Esophagus squamous epithelium (tissue), 5 donors: ENCODE results near the gene CDK13. TPM values are rescaled to one million over a fixed set of nuclear protein-coding genes. Genes with fewer than 3 reads are reported as not detected.

ENCODE experiments used
- DNase-seq: peaks from one replicate; lab custom pipeline; 2025; lab: John Stamatoyannopoulos, UW
- H3K27ac ChIP-seq, 4 donors: fragments of 200-600 bp; sonication (generic); one replicate each; pipeline ENCODE4 v1.5.1; 2016 to 2019; ENCODE audit warnings: mild to moderate bottlenecking in 1 of 4
- H3K27me3 ChIP-seq, 4 donors: fragments of 200-600 bp; sonication (generic); 1 replicate in 3 of 4; 2 replicates in 1 of 4; pipeline versions ENCODE4 v1.5.1 to v1.6.0; 2017 to 2021; ENCODE audit warnings: antibody characterized with exemption in 1 of 4
- H3K36me3 ChIP-seq, 3 donors: fragments of 200-600 bp; sonication (generic); one replicate each; pipeline ENCODE4 v1.5.1; 2016 to 2019
- H3K4me1 ChIP-seq, 3 donors: fragments of 200-600 bp; sonication (generic); one replicate each; pipeline ENCODE4 v1.5.1; 2017 to 2019
- H3K4me3 ChIP-seq, 4 donors: fragments of 200-600 bp; sonication (generic); 1 replicate in 3 of 4; 2 replicates in 1 of 4; pipeline ENCODE4 v1.5.1; 2016 to 2019; ENCODE audit warnings: mild to moderate bottlenecking in 2 of 4, moderate library complexity in 1 of 4
- H3K9me3 ChIP-seq, 3 donors: fragments of 200-600 bp; sonication (generic); one replicate each; pipeline ENCODE4 v1.5.1; 2016 to 2019
- POLR2A ChIP-seq, 4 donors: fragments of 450-650 bp; IDR thresholded peaks; one replicate each; pipeline ENCODE4 v1.6.1; 2017; ENCODE audit warnings: antibody characterized with exemption in 4 of 4, mild to moderate bottlenecking in 4 of 4, moderate library complexity in 3 of 4
- WGBS, 2 donors: methylation state at CpG; one replicate each; pipeline ENCODE4 v1.1.5; 2018; 5-methylcytosine and 5-hydroxymethylcytosine counted together
- intact Hi-C: fragments of 100-400 bp; cut with DNase I; formaldehyde crosslinking; loops from one replicate; pipeline ENCODE4 v1.15.0; 2022
- total RNA-seq, 4 donors: library from RNA; depleted of rRNA; stranded (reverse); fragments of >200 nt; gene quantifications; one replicate each; pipeline ENCODE4 v1.1.0, GENCODE V29; 2016
- TF ChIP-seq, protein P1 (sequence below), 6 experiments: fragments of 450-650 bp in 4 of 6; fragments of 200-600 bp in 2 of 6; sonication (generic) in 2 of 6; IDR thresholded peaks; one replicate each; pipeline ENCODE4 v1.5.1; 2016 to 2019; ENCODE audit warnings: antibody characterized with exemption in 6 of 6, mild to moderate bottlenecking in 4 of 6, moderate library complexity in 4 of 6
- donor health status: DM: yes; HTN: yes; CAD: no.

Gene CDK13
- total RNA-seq, 4 donors from 2014 or later: 46.0 to 99.8 (median 66.0) TPM

DNA sequence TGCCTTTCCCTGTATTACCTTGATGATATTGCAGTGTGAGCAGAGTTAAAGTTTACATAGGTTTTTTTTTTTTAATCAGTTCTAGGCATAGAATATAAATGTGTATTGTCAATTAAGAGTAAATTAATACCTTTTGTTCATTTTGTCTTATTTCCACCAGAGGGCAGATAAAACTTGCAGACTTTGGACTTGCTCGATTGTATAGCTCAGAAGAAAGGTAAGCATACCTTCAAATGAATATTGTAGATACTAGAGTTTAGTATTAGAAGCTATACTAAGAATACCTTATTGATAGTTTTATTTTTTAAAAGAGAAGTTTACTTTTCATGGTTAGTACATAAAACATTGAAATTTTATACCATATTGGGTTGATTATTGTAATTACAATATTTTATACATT, 97.6 kb downstream of the CDK13 start:
- Histone ChIP-seq H3K27ac (no peak overlapping the region), H3K9me3 (no peaks in the 10 kb centered on the region), H3K36me3 (peaks cover 0 to 67% (median 0%) of the 10 kb centered on the region in 3 donors), H3K4me3 (no peak overlapping the region), H3K4me1 (no peaks in the 10 kb centered on the region), H3K27me3 (no peaks in the 10 kb centered on the region)
- TF ChIP-seq, protein P1, sequence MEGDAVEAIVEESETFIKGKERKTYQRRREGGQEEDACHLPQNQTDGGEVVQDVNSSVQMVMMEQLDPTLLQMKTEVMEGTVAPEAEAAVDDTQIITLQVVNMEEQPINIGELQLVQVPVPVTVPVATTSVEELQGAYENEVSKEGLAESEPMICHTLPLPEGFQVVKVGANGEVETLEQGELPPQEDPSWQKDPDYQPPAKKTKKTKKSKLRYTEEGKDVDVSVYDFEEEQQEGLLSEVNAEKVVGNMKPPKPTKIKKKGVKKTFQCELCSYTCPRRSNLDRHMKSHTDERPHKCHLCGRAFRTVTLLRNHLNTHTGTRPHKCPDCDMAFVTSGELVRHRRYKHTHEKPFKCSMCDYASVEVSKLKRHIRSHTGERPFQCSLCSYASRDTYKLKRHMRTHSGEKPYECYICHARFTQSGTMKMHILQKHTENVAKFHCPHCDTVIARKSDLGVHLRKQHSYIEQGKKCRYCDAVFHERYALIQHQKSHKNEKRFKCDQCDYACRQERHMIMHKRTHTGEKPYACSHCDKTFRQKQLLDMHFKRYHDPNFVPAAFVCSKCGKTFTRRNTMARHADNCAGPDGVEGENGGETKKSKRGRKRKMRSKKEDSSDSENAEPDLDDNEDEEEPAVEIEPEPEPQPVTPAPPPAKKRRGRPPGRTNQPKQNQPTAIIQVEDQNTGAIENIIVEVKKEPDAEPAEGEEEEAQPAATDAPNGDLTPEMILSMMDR (IDR thresholded peaks at IDR 0.05): peak in 1 of 6 experiments; percentile 11
- no peak for TF ChIP-seq POLR2A (IDR thresholded peaks at IDR 0.05)
- WGBS, 2 donors: 54 to 59% methylated on average over 1 of the region's 1 CpG
- intact Hi-C loops: no loop called here
- DNase-seq: no peak

DNA sequence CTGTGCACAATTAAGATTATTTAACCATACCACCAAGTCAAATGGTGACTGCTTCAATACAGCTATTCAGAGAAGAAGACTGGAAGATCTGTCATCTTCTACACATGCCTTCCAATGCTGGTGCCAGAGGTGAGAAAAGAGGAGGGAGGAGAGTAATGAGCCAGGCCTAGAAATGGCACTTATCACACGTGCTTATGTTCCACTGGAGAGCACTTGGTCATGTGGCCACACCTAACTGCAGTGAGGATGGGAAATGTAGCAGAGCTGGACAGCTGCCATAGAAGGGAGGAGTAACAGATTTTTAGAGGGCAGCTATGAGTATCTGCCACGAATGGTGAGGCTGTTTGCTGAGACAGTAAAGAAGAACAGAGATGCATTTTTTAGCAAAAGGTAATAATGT, 107.2 kb downstream of the CDK13 start:
- H3K36me3 ChIP-seq: peaks cover 0 to 47% (median 0%) of the 10 kb centered on the region in 3 donors
- H3K4me3 ChIP-seq: no peak overlapping the region
- 7 to 21% methylated on average over 2 of the region's 2 CpGs for WGBS, 2 donors
- no peak for TF ChIP-seq POLR2A (IDR thresholded peaks at IDR 0.05)
- TF ChIP-seq, protein P1 (IDR thresholded peaks at IDR 0.05): no peak
- H3K4me1 ChIP-seq: peaks cover 0 to 6% (median 0%) of the 10 kb centered on the region in 3 donors
- no peaks in the 10 kb centered on the region for H3K9me3 ChIP-seq
- no peak overlapping the region for H3K27ac ChIP-seq
- no peaks in the 10 kb centered on the region for H3K27me3 ChIP-seq
- no peak for DNase-seq
- intact Hi-C loops: loop anchor here (5.0 to 10.0 kb wide), 2 partner anchors 102 to 165 kb away; partner anchors contain the start of gene CDK13

GRCh38 chr7:40058026-40058425, 108.0 kb downstream of the CDK13 start:
- DNase-seq: no peak
- H3K27ac ChIP-seq: no peak overlapping the region
- H3K36me3 ChIP-seq: peaks cover 0 to 55% (median under 1%) of the 10 kb centered on the region in 3 donors
- intact Hi-C loops: loop anchor here (5.0 to 10.0 kb wide), 2 partner anchors 103 to 166 kb away; partner anchors contain the start of gene CDK13
- H3K27me3 ChIP-seq: no peaks in the 10 kb centered on the region
- WGBS, 2 donors: 77 to 91% methylated on average over 2 of the region's 2 CpGs
- TF ChIP-seq, protein P1 (IDR thresholded peaks at IDR 0.05): no peak
- TF ChIP-seq POLR2A (IDR thresholded peaks at IDR 0.05): no peak
- peaks cover 0 to 6% (median 0%) of the 10 kb centered on the region in 3 donors for H3K4me1 ChIP-seq
- no peaks in the 10 kb centered on the region for H3K9me3 ChIP-seq
- H3K4me3 ChIP-seq: no peak overlapping the region

DNA sequence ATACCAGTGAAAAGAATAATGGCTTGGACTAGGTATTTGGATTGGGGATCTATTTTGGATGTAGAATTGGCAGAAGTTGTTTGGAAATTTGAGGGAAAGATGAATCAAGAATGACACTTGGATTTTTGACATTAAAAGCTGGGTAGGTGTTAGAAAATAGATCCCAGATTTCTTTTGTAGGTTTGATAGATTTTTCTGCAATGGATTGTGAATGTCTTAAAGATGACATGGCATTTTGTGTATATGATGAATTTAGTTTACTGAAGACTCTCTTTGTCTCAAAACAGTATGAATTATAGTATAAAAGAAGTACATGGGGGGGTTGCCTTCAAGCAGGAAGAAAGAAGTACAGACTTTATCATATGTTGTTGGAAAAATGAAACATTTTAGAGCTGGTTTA, 108.6 kb downstream of the CDK13 start:
- intact Hi-C loops: loop anchor here (5.0 to 10.0 kb wide), 2 partner anchors 104 to 166 kb away; partner anchors contain the start of gene CDK13
- H3K27me3 ChIP-seq: no peaks in the 10 kb centered on the region
- H3K4me3 ChIP-seq: no peak overlapping the region
- H3K4me1 ChIP-seq: peaks cover 0 to 6% (median 0%) of the 10 kb centered on the region in 3 donors
- DNase-seq: no peak
- H3K27ac ChIP-seq: no peak overlapping the region
- no peak for TF ChIP-seq POLR2A (IDR thresholded peaks at IDR 0.05)
- TF ChIP-seq, protein P1 (IDR thresholded peaks at IDR 0.05): no peak
- H3K9me3 ChIP-seq: no peaks in the 10 kb centered on the region
- H3K36me3 ChIP-seq: peaks cover 0 to 61% (median 4%) of the 10 kb centered on the region in 3 donors

GRCh38 chr7:40059057-40059456, 109.0 kb downstream of the CDK13 start:
- peaks cover 0 to 61% (median 4%) of the 10 kb centered on the region in 3 donors for H3K36me3 ChIP-seq
- WGBS, 2 donors: 87 to 95% methylated on average over 6 of the region's 6 CpGs
- no peaks in the 10 kb centered on the region for H3K9me3 ChIP-seq
- H3K27ac ChIP-seq: no peak overlapping the region
- no peak overlapping the region for H3K4me3 ChIP-seq
- intact Hi-C loops: loop anchor here (5.0 to 10.0 kb wide), 2 partner anchors 104 to 167 kb away; partner anchors contain the start of gene CDK13
- TF ChIP-seq, protein P1 (IDR thresholded peaks at IDR 0.05): no peak
- no peak for TF ChIP-seq POLR2A (IDR thresholded peaks at IDR 0.05)
- peaks cover 0 to 6% (median 0%) of the 10 kb centered on the region in 3 donors for H3K4me1 ChIP-seq
- DNase-seq: no peak
- no peaks in the 10 kb centered on the region for H3K27me3 ChIP-seq
